ENCODE data around the gene CPA3. TPM values are rescaled to one million over a fixed set of nuclear protein-coding genes. Genes with fewer than 3 reads are reported as not detected.

The CPA3 gene
- total RNA-seq, 4 donors from 2014 or later = 1.8 to 4.4 (median 2.4) TPM

GRCh38 chr3:148848410-148848809 is 16.7 kb upstream of the CPA3 start:
- H3K4me3 ChIP-seq = no peak overlapping the region
- 92% methylated on average over 1 of the region's 1 CpG for WGBS
- no peak for DNase-seq (ENCODE audit: low spot score in 2 of 2)
- H3K36me3 ChIP-seq = no peaks in the 10 kb centered on the region
- H3K27ac ChIP-seq = no peak overlapping the region
- H3K4me1 ChIP-seq = no peaks in the 10 kb centered on the region
- TF ChIP-seq EP300 (IDR thresholded peaks at IDR 0.05) (no peak), POLR2A (IDR thresholded peaks at IDR 0.05) (no peak), CTCF (IDR thresholded peaks at IDR 0.05) (no peak), POLR2AphosphoS5 (IDR thresholded peaks at IDR 0.05) (no peak)
- no peaks in the 10 kb centered on the region for H3K27me3 ChIP-seq
- H3K9me3 ChIP-seq = no peaks in the 10 kb centered on the region

- TF ChIP-seq CTCF (IDR thresholded peaks at IDR 0.05) (no peak), EP300 (IDR thresholded peaks at IDR 0.05) (no peak), POLR2A (IDR thresholded peaks at IDR 0.05) (no peak), POLR2AphosphoS5 (IDR thresholded peaks at IDR 0.05) (no peak)
- 61% methylated on average over 7 of the region's 7 CpGs for WGBS
Observed at GRCh38 chr3:148852271-148852992, 12.7 kb upstream of the CPA3 start.

GRCh38 chr3:148853076-148853475 is 12.0 kb upstream of the CPA3 start:
- Histone ChIP-seq H3K4me1 (no peaks in the 10 kb centered on the region), H3K27me3 (no peaks in the 10 kb centered on the region), H3K27ac (no peak overlapping the region), H3K9me3 (no peaks in the 10 kb centered on the region), H3K4me3 (no peak overlapping the region), H3K36me3 (no peaks in the 10 kb centered on the region)
- 92% methylated on average over 2 of the region's 2 CpGs for WGBS
- no peak for DNase-seq (ENCODE audit: low spot score in 2 of 2)
- TF ChIP-seq EP300 (IDR thresholded peaks at IDR 0.05) (no peak), POLR2A (IDR thresholded peaks at IDR 0.05) (no peak), POLR2AphosphoS5 (IDR thresholded peaks at IDR 0.05) (no peak), CTCF (IDR thresholded peaks at IDR 0.05) (no peak)

More at GRCh38 chr3:148852271-148852992, 12.7 kb upstream of the CPA3 start:
- no peak for DNase-seq (ENCODE audit: low spot score in 2 of 2)
- Histone ChIP-seq H3K4me1 (no peaks in the 10 kb centered on the region), H3K27ac (no peak overlapping the region), H3K27me3 (no peaks in the 10 kb centered on the region), H3K36me3 (no peaks in the 10 kb centered on the region), H3K4me3 (no peak overlapping the region), H3K9me3 (no peaks in the 10 kb centered on the region)

GRCh38 chr3:148854061-148854460 is 11.0 kb upstream of the CPA3 start:
- Histone ChIP-seq H3K4me1 (no peaks in the 10 kb centered on the region), H3K27me3 (no peaks in the 10 kb centered on the region), H3K27ac (no peak overlapping the region), H3K4me3 (no peak overlapping the region), H3K36me3 (no peaks in the 10 kb centered on the region), H3K9me3 (no peaks in the 10 kb centered on the region)
- TF ChIP-seq EP300 (IDR thresholded peaks at IDR 0.05) = no peak
- no peak for DNase-seq (ENCODE audit: low spot score in 2 of 2)

GRCh38 chr3:148856384-148856783 is 8.7 kb upstream of the CPA3 start:
- Histone ChIP-seq H3K9me3 (no peaks in the 10 kb centered on the region), H3K27me3 (no peaks in the 10 kb centered on the region), H3K27ac (no peak overlapping the region), H3K36me3 (no peaks in the 10 kb centered on the region), H3K4me1 (no peaks in the 10 kb centered on the region), H3K4me3 (no peak overlapping the region)
- TF ChIP-seq POLR2AphosphoS5 (IDR thresholded peaks at IDR 0.05) (no peak), POLR2A (IDR thresholded peaks at IDR 0.05) (no peak), EP300 (IDR thresholded peaks at IDR 0.05) (no peak), CTCF (IDR thresholded peaks at IDR 0.05) (no peak)
- DNase-seq (ENCODE audit: low spot score in 2 of 2) = peak in 1 of 2 donors; percentile 60
- 32% methylated on average over 3 of the region's 3 CpGs for WGBS

- Histone ChIP-seq H3K4me3 (no peak overlapping the region), H3K27me3 (no peaks in the 10 kb centered on the region), H3K36me3 (no peaks in the 10 kb centered on the region), H3K27ac (no peak overlapping the region), H3K9me3 (no peaks in the 10 kb centered on the region), H3K4me1 (no peaks in the 10 kb centered on the region)
- TF ChIP-seq EP300 (IDR thresholded peaks at IDR 0.05) (no peak), POLR2A (IDR thresholded peaks at IDR 0.05) (no peak), POLR2AphosphoS5 (IDR thresholded peaks at IDR 0.05) (no peak), CTCF (IDR thresholded peaks at IDR 0.05) (no peak)
- WGBS = 71% methylated on average over 4 of the region's 4 CpGs
- DNase-seq (ENCODE audit: low spot score in 2 of 2) = no peak
Observed at GRCh38 chr3:148857316-148857715, 7.8 kb upstream of the CPA3 start.
